IMR-90 (cell line): Measurements from ENCODE around the gene FUBP3. TPM values are rescaled to one million over a fixed set of nuclear protein-coding genes. Genes with fewer than 3 reads are reported as not detected.

ENCODE experiments used
- ATAC-seq: fragments of 200-7000 bp; cut with Tn5 transposase; 2 replicates; pipeline ENCODE4 v1.9.1; 2020; ENCODE audit warnings: low read depth, mild to moderate bottlenecking, moderate library complexity
- BruUV-seq: library from RNA; stranded (reverse); fragments of 400-500 nt; replicated peaks from 2 replicates; lab custom pipeline; 2021; lab: Mats Ljungman, UMichigan
- CTCF ChIA-PET: fragments of 300-600 bp; formaldehyde crosslinking; extraction: SDS; loops from one replicate; lab custom pipeline; 2021; ENCODE audit warnings: antibody characterized with exemption; lab: Yijun Ruan, JAX
- POLR2A ChIA-PET: fragments of 300-600 bp; sonication (Branson Sonifier 250); formaldehyde crosslinking; loops from one replicate; lab custom pipeline; 2022; ENCODE audit warnings: antibody characterized with exemption; ENCODE audit not compliant: unreplicated experiment; lab: Charles Lee
- DNase-seq: peaks from one replicate; pipeline ENCODE4 v3.0.0; 2013
- H2AFZ ChIP-seq: replicated peaks from 2 replicates; pipeline ENCODE3; 2013; ENCODE audit warnings: low read length, mild to moderate bottlenecking; ENCODE audit not compliant: poor library complexity
- H2AK5ac ChIP-seq: 2 replicates; pipeline ENCODE4 v1.6.1; 2013; ENCODE audit warnings: low read depth, low read length, inconsistent platforms
- H2AK9ac ChIP-seq: replicated peaks from 2 replicates; pipeline ENCODE3; 2013; ENCODE audit warnings: mild to moderate bottlenecking, low read depth, low read length, moderate library complexity; ENCODE audit not compliant: poor library complexity
- H2BK120ac ChIP-seq: 2 replicates; pipeline ENCODE4 v1.6.1; 2013; ENCODE audit warnings: low read depth, low read length, inconsistent platforms
- H2BK15ac ChIP-seq: 3 replicates; pipeline ENCODE4 v1.6.1; 2013; ENCODE audit warnings: low read depth, low read length, inconsistent platforms
- H2BK20ac ChIP-seq: 2 replicates; pipeline ENCODE4 v1.6.1; 2013; ENCODE audit warnings: low read depth, mild to moderate bottlenecking, inconsistent platforms, low read length, moderate library complexity
- H2BK5ac ChIP-seq: 2 replicates; pipeline ENCODE4 v1.6.1; 2013; ENCODE audit warnings: mild to moderate bottlenecking, low read depth, low read length, inconsistent platforms; ENCODE audit not compliant: poor library complexity, severe bottlenecking
- H3K14ac ChIP-seq: replicated peaks from 2 replicates; pipeline ENCODE4 v1.6.1; 2013; ENCODE audit warnings: low read depth, low read length, inconsistent platforms
- H3K18ac ChIP-seq: 2 replicates; pipeline ENCODE4 v1.6.1; 2013; ENCODE audit warnings: low read depth, low read length, control low read depth
- H3K23ac ChIP-seq: 2 replicates; pipeline ENCODE4 v1.6.1; 2013; ENCODE audit warnings: low read depth, low read length, inconsistent platforms
- H3K27ac ChIP-seq: 2 replicates; pipeline ENCODE4 v1.5.1; 2013; ENCODE audit warnings: mild to moderate bottlenecking, control low read depth, low read length; ENCODE audit not compliant: insufficient read depth
- H3K27me3 ChIP-seq: 2 replicates; pipeline ENCODE4 v1.6.1; 2013; ENCODE audit warnings: low read length; ENCODE audit not compliant: control insufficient read depth, insufficient read depth
- H3K36me3 ChIP-seq: 2 replicates; pipeline ENCODE4 v1.6.1; 2013; ENCODE audit warnings: low read length, mixed read lengths; ENCODE audit not compliant: control insufficient read depth, insufficient read depth
- H3K4ac ChIP-seq: 2 replicates; pipeline ENCODE4 v1.6.1; 2013; ENCODE audit warnings: low read depth, low read length, inconsistent platforms
- H3K4me1 ChIP-seq: 2 replicates; pipeline ENCODE4 v1.6.1; 2013; ENCODE audit warnings: low read length, mixed read lengths; ENCODE audit not compliant: control insufficient read depth, insufficient read depth
- H3K4me2 ChIP-seq: 2 replicates; pipeline ENCODE4 v1.6.1; 2013; ENCODE audit warnings: low read depth, mild to moderate bottlenecking, control low read depth, low read length, moderate library complexity
- H3K4me3 ChIP-seq: 2 replicates; pipeline ENCODE4 v1.5.1; 2013; ENCODE audit warnings: low read depth, mild to moderate bottlenecking, control low read depth, low read length, moderate library complexity; ENCODE audit not compliant: insufficient read depth
- H3K56ac ChIP-seq: 2 replicates; pipeline ENCODE4 v1.6.1; 2013; ENCODE audit warnings: low read length, inconsistent platforms; ENCODE audit not compliant: insufficient read depth; ENCODE audit errors: extremely low read depth
- H3K79me1 ChIP-seq, 2 experiments: 2 replicates each; pipeline ENCODE4 v1.6.1; 2013; ENCODE audit warnings: low read length in 2 of 2, inconsistent platforms in 1 of 2, low read depth in 1 of 2
- H3K9ac ChIP-seq: 2 replicates; pipeline ENCODE4 v1.6.1; 2013; ENCODE audit warnings: low read depth, low read length, control low read depth
- H3K9me1 ChIP-seq: 2 replicates; pipeline ENCODE4 v1.6.1; 2013; ENCODE audit warnings: low read length, inconsistent platforms; ENCODE audit not compliant: insufficient read depth
- H3K9me3 ChIP-seq: 2 replicates; pipeline ENCODE4 v1.6.1; 2013; ENCODE audit warnings: low read length; ENCODE audit not compliant: control insufficient read depth, insufficient read depth
- H4K20me1 ChIP-seq: 2 replicates; pipeline ENCODE4 v1.6.1; 2013; ENCODE audit warnings: low read length, inconsistent platforms; ENCODE audit not compliant: insufficient read depth
- H4K5ac ChIP-seq: 2 replicates; pipeline ENCODE4 v1.6.1; 2013; ENCODE audit warnings: mild to moderate bottlenecking, low read depth, low read length, control low read depth
- H4K8ac ChIP-seq, 2 experiments: 2 replicates each; pipeline ENCODE4 v1.6.1; 2013; ENCODE audit warnings: low read depth in 2 of 2, low read length in 2 of 2, control low read depth in 1 of 2, inconsistent platforms in 1 of 2
- H4K91ac ChIP-seq: 2 replicates; pipeline ENCODE4 v1.6.1; 2013; ENCODE audit warnings: low read depth, low read length, inconsistent platforms; ENCODE audit not compliant: insufficient read depth
- BHLHE40 ChIP-seq: fragments of 150-350 bp; IDR thresholded peaks from 2 replicates; pipeline ENCODE4 v1.6.1; 2016; ENCODE audit warnings: mild to moderate bottlenecking, low read depth, low read length
- CEBPB ChIP-seq: IDR thresholded peaks from 2 replicates; pipeline ENCODE4 v1.6.1; 2012; ENCODE audit warnings: low read depth, low read length, improper control_type of control experiment
- CHD1 ChIP-seq: IDR thresholded peaks from 2 replicates; pipeline ENCODE4 v1.6.1; 2012; ENCODE audit warnings: low read depth, low read length, improper control_type of control experiment
- CTCF ChIP-seq: conservative IDR thresholded peaks from 2 replicates; pipeline ENCODE4 v1.5.1; 2012; ENCODE audit warnings: mild to moderate bottlenecking, low read depth, low read length, improper control_type of control experiment
- ELK1 ChIP-seq: fragments of 150-350 bp; IDR thresholded peaks from 2 replicates; pipeline ENCODE4 v1.6.1; 2016; ENCODE audit warnings: low read depth, mild to moderate bottlenecking, low read length, moderate library complexity, borderline replicate concordance
- FOS ChIP-seq: fragments of 150-350 bp; IDR thresholded peaks from 2 replicates; pipeline ENCODE4 v1.6.1; 2016; ENCODE audit warnings: low read depth, low read length
- MAFK ChIP-seq: IDR thresholded peaks from 2 replicates; pipeline ENCODE4 v1.6.1; 2012; ENCODE audit warnings: low read depth, low read length, improper control_type of control experiment
- MAZ ChIP-seq: IDR thresholded peaks from 2 replicates; pipeline ENCODE4 v1.6.1; 2012; ENCODE audit warnings: low read depth, mild to moderate bottlenecking, low read length, improper control_type of control experiment, moderate library complexity, borderline replicate concordance
- MXI1 ChIP-seq: IDR thresholded peaks from 2 replicates; pipeline ENCODE4 v1.6.1; 2012; ENCODE audit warnings: low read depth, mild to moderate bottlenecking, low read length, moderate library complexity, borderline replicate concordance
- NFE2L2 ChIP-seq: fragments of 150-350 bp; IDR thresholded peaks from 2 replicates; pipeline ENCODE4 v1.6.1; 2016; ENCODE audit warnings: low read depth, mild to moderate bottlenecking, low read length
- POLR2A ChIP-seq: IDR thresholded peaks from 2 replicates; pipeline ENCODE4 v1.6.1; 2012; ENCODE audit warnings: mild to moderate bottlenecking, low read depth, low read length
- RAD21 ChIP-seq: IDR thresholded peaks from 2 replicates; pipeline ENCODE4 v1.6.1; 2012; ENCODE audit warnings: low read length, improper control_type of control experiment
- RCOR1 ChIP-seq: IDR thresholded peaks from 2 replicates; pipeline ENCODE4 v1.6.1; 2012; ENCODE audit warnings: mild to moderate bottlenecking, low read length, improper control_type of control experiment; ENCODE audit not compliant: insufficient replicate concordance
- RFX5 ChIP-seq: IDR thresholded peaks from 2 replicates; pipeline ENCODE4 v1.8.0; 2012; ENCODE audit warnings: low read depth, mild to moderate bottlenecking, low read length, moderate library complexity
- SMC3 ChIP-seq: fragments of 150-350 bp; IDR thresholded peaks from 2 replicates; pipeline ENCODE4 v1.6.1; 2016; ENCODE audit warnings: low read depth, mild to moderate bottlenecking, antibody characterized with exemption, low read length, moderate library complexity
- USF2 ChIP-seq: fragments of 150-350 bp; IDR thresholded peaks from 2 replicates; pipeline ENCODE4 v1.6.1; 2017; ENCODE audit warnings: mild to moderate bottlenecking, antibody characterized with exemption, low read length, low read depth
- WGBS, 2 experiments: methylation state at CpG; one replicate each; pipeline versions ENCODE4 v1.1.5 to v1.1.7; 2013; ENCODE audit warnings: missing lambda C conversion rate in 2 of 2; ENCODE audit not compliant: insufficient read length in 1 of 2; ENCODE audit errors: extremely low coverage in 2 of 2; 5-methylcytosine and 5-hydroxymethylcytosine counted together
- dilution Hi-C: fragments of 300-500 bp; cut with HindIII; formaldehyde crosslinking; loops from one replicate; pipeline ENCODE4 v1.14.3; 2018; ENCODE audit warnings: low sequenced_read_pairs; ENCODE audit not compliant: unreplicated experiment
- in situ Hi-C: fragments of 300-500 bp; cut with MboI; formaldehyde crosslinking; loops from 3 replicates; pipeline ENCODE4 v1.14.3; 2019; ENCODE audit warnings: low sequenced_read_pairs, inconsistent platforms, mixed read lengths
- intact Hi-C: fragments of 100-400 bp; cut with micrococcal nuclease; formaldehyde crosslinking; loops from 2 replicates; pipeline ENCODE4 v1.10.0; 2022
- polyA plus RNA-seq, 3 experiments: library from polyadenylated mRNA; depleted of rRNA; stranded (reverse); fragments of >200 nt; gene quantifications; 2 replicates each; pipeline ENCODE4 v1.2.3, GENCODE V29; 2012; ENCODE audit warnings: low replicate concordance in 1 of 3
- total RNA-seq: library from RNA; depleted of rRNA; stranded (reverse); fragments of >200 nt; gene quantifications from 2 replicates; pipeline ENCODE4 v1.2.3, GENCODE V29; 2012

The FUBP3 gene
- total and polyA plus RNA-seq, 2 of the 4 experiments (the other 2 are of a cell fraction), result 32.3 to 50.1 TPM

GRCh38 chr9:130640681-130641080 is 61.3 kb downstream of the FUBP3 start:
- dilution Hi-C loops (no loop called here), intact Hi-C loops (no loop called here), in situ Hi-C loops (no loop called here)
- no peak overlapping the region for H3K9ac ChIP-seq
- 42% methylated on average over 2 of the region's 7 CpGs; no CpG with 5 or more reads in 1 of the 2 experiments for WGBS, 2 experiments
- CTCF ChIA-PET, result no interaction called here
- H3K4me1 ChIP-seq, result no peaks in the 10 kb centered on the region
- no peak for ATAC-seq
- H3K4me3 ChIP-seq, result no peak overlapping the region
- H4K91ac ChIP-seq, result no peak overlapping the region
- H2BK15ac ChIP-seq, result no peak overlapping the region
- H3K4me2 ChIP-seq, result no peak overlapping the region
- POLR2A ChIA-PET, result interaction anchor here (0.6 kb wide), 1 partner anchor 273 kb away, joined by 4 read pairs; no protein-coding TSS in a partner anchor
- H3K18ac ChIP-seq, result no peak overlapping the region
- H3K27ac ChIP-seq, result no peak overlapping the region
- H2AK5ac ChIP-seq, result no peak overlapping the region
- no peaks in the 10 kb centered on the region for H3K27me3 ChIP-seq
- H2AK9ac ChIP-seq, result no peak overlapping the region
- TF ChIP-seq POLR2A (no peak), MAZ (no peak), CEBPB (no peak), CTCF (no peak), ELK1 (no peak), FOS (no peak), USF2 (no peak), NFE2L2 (no peak), RCOR1 (no peak), SMC3 (no peak), MAFK (no peak), RAD21 (no peak), RFX5 (no peak), MXI1 (no peak), BHLHE40 (no peak), CHD1 (no peak)
- H4K8ac ChIP-seq, result no peak overlapping the region
- H2AFZ ChIP-seq, result no peak overlapping the region
- no peak overlapping the region for H2BK120ac ChIP-seq
- H3K36me3 ChIP-seq, result peaks cover 20% of the 10 kb centered on the region
- H2BK20ac ChIP-seq, result no peak overlapping the region
- no peak overlapping the region for H3K14ac ChIP-seq
- H4K20me1 ChIP-seq, result no peaks in the 10 kb centered on the region; the same call in 1 of the 2 replicates
- BruUV-seq, result no TSS peak
- H4K5ac ChIP-seq, result no peak overlapping the region
- H2BK5ac ChIP-seq, result no peak overlapping the region
- no peak overlapping the region for H3K23ac ChIP-seq
- no peak for DNase-seq
- no peak overlapping the region for H3K4ac ChIP-seq
- H3K9me1 ChIP-seq, result peaks cover 4% of the 10 kb centered on the region; the same call in 1 of the 2 replicates
- H3K79me1 ChIP-seq, result no peaks in the 10 kb centered on the region
- H3K9me3 ChIP-seq, result no peaks in the 10 kb centered on the region; the same call in 1 of the 2 replicates
- no peak overlapping the region for H3K56ac ChIP-seq
